Sigmoid colon (tissue), 7 donors: ENCODE results near the gene CNTLN. TPM values are rescaled to one million over a fixed set of nuclear protein-coding genes. Genes with fewer than 3 reads are reported as not detected.
"Not testable (repeated sequence)": the region's sequence is repeated elsewhere in the genome, so short reads cannot be mapped to it uniquely, and the experiment has no call there.

Source experiments
- DNase-seq: peaks from one replicate; pipeline ENCODE4 v3.0.0-alpha.2; 2019
- H3K27ac ChIP-seq, 4 donors: fragments of 200-600 bp; sonication (generic); one replicate each; pipeline ENCODE4 v1.5.1; 2016 to 2019; ENCODE audit warnings: mild to moderate bottlenecking in 1 of 4
- H3K27me3 ChIP-seq, 3 donors: fragments of 200-600 bp; sonication (generic); one replicate each; pipeline ENCODE4 v1.5.1; 2019; ENCODE audit warnings: mild to moderate bottlenecking in 1 of 3
- H3K36me3 ChIP-seq, 4 donors: fragments of 200-600 bp; sonication (generic); one replicate each; pipeline ENCODE4 v1.5.1; 2016 to 2019
- H3K4me1 ChIP-seq, 4 donors: fragments of 200-600 bp; sonication (generic); one replicate each; pipeline ENCODE4 v1.5.1; 2017 to 2019
- H3K4me3 ChIP-seq, 4 donors: fragments of 200-600 bp; sonication (generic); one replicate each; pipeline ENCODE4 v1.5.1; 2017 to 2019; ENCODE audit warnings: mild to moderate bottlenecking in 2 of 4, moderate library complexity in 1 of 4
- H3K9me3 ChIP-seq, 4 donors: fragments of 200-600 bp in 3 of 4; sonication (generic) in 3 of 4; one replicate each; pipeline versions ENCODE4 v1.5.1 to v1.6.1; 2013 to 2019
- EP300 ChIP-seq, 4 donors: sonication (generic); formaldehyde crosslinking; IDR thresholded peaks; one replicate each; pipeline ENCODE4 v1.6.1; 2017; ENCODE audit warnings: antibody characterized with exemption in 4 of 4
- POLR2A ChIP-seq, 2 donors: fragments of 450-650 bp; IDR thresholded peaks; one replicate each; pipeline ENCODE4 v1.6.1; 2016; ENCODE audit warnings: antibody characterized with exemption in 2 of 2, mild to moderate bottlenecking in 2 of 2, moderate library complexity in 2 of 2
- POLR2AphosphoS5 ChIP-seq, 4 donors: sonication (generic); formaldehyde crosslinking; IDR thresholded peaks; one replicate each; pipeline ENCODE4 v1.6.1; 2017; ENCODE audit warnings: antibody characterized with exemption in 4 of 4
- WGBS, 2 donors: extraction: QIAGEN DNeasy Blood & Tissue Kit; methylation state at CpG; one replicate each; pipeline ENCODE4 v1.1.7; 2013; 5-methylcytosine and 5-hydroxymethylcytosine counted together
- intact Hi-C: fragments of 100-400 bp; cut with DNase I; formaldehyde crosslinking; loops from one replicate; pipeline ENCODE4 v1.15.1; 2023
- polyA plus RNA-seq, 3 donors: library from polyadenylated mRNA; stranded (reverse); fragments of 200-250 nt; gene quantifications; one replicate each; pipeline ENCODE4 v1.2.3, GENCODE V29; 2013
- total RNA-seq, 4 donors: library from RNA; depleted of rRNA; stranded (reverse); fragments of >200 nt; gene quantifications; one replicate each; pipeline ENCODE4 v1.1.0, GENCODE V29; 2016
- TF ChIP-seq, protein P1 (sequence below), 4 experiments: fragments of 450-650 bp in 3 of 4; fragments of 200-600 bp in 1 of 4; IDR thresholded peaks; one replicate each; pipeline ENCODE4 v1.5.1; 2016 to 2019; ENCODE audit warnings: antibody characterized with exemption in 4 of 4, mild to moderate bottlenecking in 3 of 4, moderate library complexity in 2 of 4
- donor health status: healthy with polysubstance abuse.
- donor health status: Bipolar disorder and iron deficiency.
- donor health status: healthy.

The CNTLN gene
- total and polyA plus RNA-seq, 7 donors, result 0.92 to 22.4 (median 12.1) TPM

DNA sequence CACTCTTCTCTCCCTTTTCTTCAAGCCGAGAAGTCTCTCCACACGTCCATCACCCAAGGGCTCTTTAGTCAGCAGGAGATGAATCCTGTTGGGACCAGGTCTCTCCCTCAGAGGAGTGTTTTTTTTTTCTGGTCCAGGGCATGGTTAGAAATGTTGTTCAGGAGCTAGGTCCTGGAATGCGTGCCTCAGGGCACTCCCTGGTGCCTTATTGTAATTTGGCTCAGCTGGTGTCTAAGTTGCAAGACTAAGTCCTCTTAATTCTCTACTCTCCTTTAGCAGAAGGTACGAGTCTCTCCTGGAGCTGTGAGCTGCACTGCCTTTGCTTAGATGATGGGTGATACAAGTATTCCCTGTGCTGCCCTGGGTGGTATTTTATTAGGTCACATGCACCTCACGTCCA lies 111.9 kb downstream of the CNTLN start:
- no peak overlapping the region for H3K4me3 ChIP-seq
- intact Hi-C loops, result no loop called here
- 88 to 93% methylated on average over 5 of the region's 5 CpGs for WGBS, 2 donors
- no peak for DNase-seq
- peaks cover 0 to 24% (median 0%) of the 10 kb centered on the region in 4 donors for H3K36me3 ChIP-seq
- H3K27me3 ChIP-seq, result no peaks in the 10 kb centered on the region
- TF ChIP-seq, protein P1, sequence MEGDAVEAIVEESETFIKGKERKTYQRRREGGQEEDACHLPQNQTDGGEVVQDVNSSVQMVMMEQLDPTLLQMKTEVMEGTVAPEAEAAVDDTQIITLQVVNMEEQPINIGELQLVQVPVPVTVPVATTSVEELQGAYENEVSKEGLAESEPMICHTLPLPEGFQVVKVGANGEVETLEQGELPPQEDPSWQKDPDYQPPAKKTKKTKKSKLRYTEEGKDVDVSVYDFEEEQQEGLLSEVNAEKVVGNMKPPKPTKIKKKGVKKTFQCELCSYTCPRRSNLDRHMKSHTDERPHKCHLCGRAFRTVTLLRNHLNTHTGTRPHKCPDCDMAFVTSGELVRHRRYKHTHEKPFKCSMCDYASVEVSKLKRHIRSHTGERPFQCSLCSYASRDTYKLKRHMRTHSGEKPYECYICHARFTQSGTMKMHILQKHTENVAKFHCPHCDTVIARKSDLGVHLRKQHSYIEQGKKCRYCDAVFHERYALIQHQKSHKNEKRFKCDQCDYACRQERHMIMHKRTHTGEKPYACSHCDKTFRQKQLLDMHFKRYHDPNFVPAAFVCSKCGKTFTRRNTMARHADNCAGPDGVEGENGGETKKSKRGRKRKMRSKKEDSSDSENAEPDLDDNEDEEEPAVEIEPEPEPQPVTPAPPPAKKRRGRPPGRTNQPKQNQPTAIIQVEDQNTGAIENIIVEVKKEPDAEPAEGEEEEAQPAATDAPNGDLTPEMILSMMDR (IDR thresholded peaks at IDR 0.05), result no peak
- TF ChIP-seq EP300 (IDR thresholded peaks at IDR 0.05) (no peak), POLR2A (IDR thresholded peaks at IDR 0.05) (no peak), POLR2AphosphoS5 (IDR thresholded peaks at IDR 0.05) (no peak)
- peaks cover 0 to 19% (median 2%) of the 10 kb centered on the region in 4 donors for H3K9me3 ChIP-seq
- H3K27ac ChIP-seq, result no peak overlapping the region
- no peaks in the 10 kb centered on the region for H3K4me1 ChIP-seq

DNA sequence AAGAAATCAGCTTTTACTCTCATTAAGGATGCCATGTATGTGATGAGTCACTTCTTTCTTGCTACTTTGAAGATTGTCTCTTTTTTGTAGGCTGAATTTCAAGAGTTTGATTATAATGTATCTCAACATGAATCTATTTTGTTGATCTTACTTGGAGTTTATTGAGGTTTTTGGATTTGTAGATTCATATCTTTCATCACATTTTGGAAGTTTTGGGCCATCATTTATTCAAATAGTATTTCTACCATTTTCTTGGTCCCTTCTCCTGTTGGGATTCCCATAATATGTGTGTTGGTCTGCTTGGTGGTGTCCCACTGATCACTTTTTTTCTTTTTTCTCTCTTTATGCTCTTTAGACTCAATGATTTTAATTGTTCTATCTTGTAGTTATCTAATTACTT lies 116.3 kb downstream of the CNTLN start:
- H3K9me3 ChIP-seq, result peaks cover 0 to 38% (median 2%) of the 10 kb centered on the region in 4 donors

DNA sequence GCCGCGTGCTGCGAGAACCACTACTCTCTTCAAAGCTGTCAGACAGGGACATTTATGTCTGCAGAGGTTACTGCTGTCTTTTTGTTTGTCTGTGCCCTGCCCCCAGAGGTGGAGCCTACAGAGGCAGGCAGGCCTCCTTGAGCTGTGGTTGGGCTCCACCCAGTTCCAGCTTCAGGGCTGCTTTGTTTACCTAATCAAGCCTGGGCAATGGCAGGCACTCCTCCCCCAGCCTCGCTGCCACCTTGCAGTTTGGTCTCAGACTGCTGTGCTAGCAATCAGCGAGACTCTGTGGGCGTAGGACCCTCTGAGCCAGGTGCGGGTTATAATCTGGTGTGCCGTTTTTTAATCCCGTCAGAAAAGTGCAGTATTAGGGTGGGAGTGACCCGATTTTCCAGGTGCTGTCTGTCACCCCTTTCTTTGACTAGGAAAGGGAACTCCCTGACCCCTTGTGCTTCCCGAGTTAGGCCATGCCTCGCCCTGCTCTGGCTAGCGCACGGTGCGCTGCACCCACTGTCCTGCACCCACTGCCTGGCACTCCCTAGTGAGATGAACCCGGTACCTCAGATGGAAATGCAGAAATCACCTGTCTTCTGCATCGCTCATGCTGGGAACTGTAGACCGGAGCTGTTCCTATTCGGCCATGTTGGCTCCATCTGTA lies 133.8 kb downstream of the CNTLN start:
- 81 to 84% methylated on average over 19 of the region's 19 CpGs for whole genome bisulfite sequencing, 2 donors
- H3K4me3 ChIP-seq, H3K9me3 ChIP-seq, intact Hi-C loops, H3K27me3 ChIP-seq, DNase-seq, H3K4me1 ChIP-seq, H3K36me3 ChIP-seq, H3K27ac ChIP-seq: not testable (repeated sequence)

More for the DNA sequence above, 116.3 kb downstream of the CNTLN start:
- no peak for TF ChIP-seq EP300 (IDR thresholded peaks at IDR 0.05)
- TF ChIP-seq POLR2AphosphoS5 (IDR thresholded peaks at IDR 0.05), result no peak
- no peak for TF ChIP-seq POLR2A (IDR thresholded peaks at IDR 0.05)
- TF ChIP-seq, protein P1 (IDR thresholded peaks at IDR 0.05), result no peak
- Histone ChIP-seq H3K36me3 (peaks cover 0 to 20% (median 0%) of the 10 kb centered on the region in 4 donors), H3K27me3 (no peaks in the 10 kb centered on the region), H3K27ac (no peak overlapping the region), H3K4me3 (no peak overlapping the region), H3K4me1 (no peaks in the 10 kb centered on the region)
- DNase-seq, result no peak
- intact Hi-C loops, result no loop called here

DNA sequence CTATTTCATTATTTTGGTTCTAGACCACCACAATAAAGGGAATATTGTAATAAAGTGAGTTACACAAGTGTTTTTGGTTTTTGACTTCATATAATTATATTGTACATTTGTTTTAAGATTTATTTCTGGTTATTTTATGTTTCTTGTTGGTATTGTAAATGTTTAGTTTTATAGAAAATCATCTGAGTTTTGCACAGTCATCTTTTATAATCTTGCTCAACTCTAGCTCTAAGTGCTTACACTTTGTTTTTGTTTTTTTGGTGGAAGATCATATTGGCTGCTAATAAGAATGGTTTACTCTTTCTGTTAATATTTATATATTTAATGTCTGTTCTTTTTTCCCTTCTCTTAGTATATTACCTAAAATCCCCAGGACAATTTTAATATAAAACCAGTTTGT lies 135.0 kb downstream of the CNTLN start:
- Histone ChIP-seq H3K9me3 (no peaks in the 10 kb centered on the region), H3K27ac (no peak overlapping the region), H3K4me3 (no peak overlapping the region), H3K4me1 (peaks cover 0 to 9% (median 3%) of the 10 kb centered on the region in 4 donors), H3K27me3 (no peaks in the 10 kb centered on the region), H3K36me3 (no peaks in the 10 kb centered on the region)
- TF ChIP-seq POLR2AphosphoS5 (IDR thresholded peaks at IDR 0.05) (no peak), POLR2A (IDR thresholded peaks at IDR 0.05) (no peak), EP300 (IDR thresholded peaks at IDR 0.05) (no peak)
- TF ChIP-seq, protein P1 (IDR thresholded peaks at IDR 0.05), result no peak
- intact Hi-C loops, result no loop called here
- DNase-seq, result no peak

DNA sequence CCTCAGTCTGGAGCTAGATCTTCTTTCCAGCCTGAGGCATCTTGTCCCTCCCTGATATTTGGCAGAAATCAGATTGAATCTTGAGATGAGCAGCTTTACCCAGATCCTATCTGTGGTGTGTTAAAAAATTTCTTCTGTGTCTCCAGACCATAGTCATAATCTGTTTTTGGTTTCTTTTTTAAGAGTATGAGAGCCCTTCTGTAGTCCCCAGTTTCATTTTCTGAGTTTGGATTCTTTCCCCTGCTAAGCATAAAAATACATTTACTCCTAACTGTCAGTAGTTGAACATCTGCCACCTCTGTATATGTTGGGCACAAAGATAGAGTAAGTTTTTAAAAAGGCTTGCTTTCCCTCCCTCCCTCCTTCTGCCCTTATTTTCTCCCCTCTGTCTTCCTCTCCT lies 137.7 kb downstream of the CNTLN start:
- H3K36me3 ChIP-seq, result no peaks in the 10 kb centered on the region
- TF ChIP-seq EP300 (IDR thresholded peaks at IDR 0.05), result no peak
- peaks cover 0 to 9% (median 3%) of the 10 kb centered on the region in 4 donors for H3K4me1 ChIP-seq
- intact Hi-C loops, result no loop called here
- H3K27me3 ChIP-seq, result no peaks in the 10 kb centered on the region
- no peak overlapping the region for H3K27ac ChIP-seq
- no peak for DNase-seq
- H3K9me3 ChIP-seq, result no peaks in the 10 kb centered on the region
- no peak overlapping the region for H3K4me3 ChIP-seq
